ENCODE data around the gene TXNDC8. TPM values are rescaled to one million over a fixed set of nuclear protein-coding genes. Genes with fewer than 3 reads are reported as not detected.

The TXNDC8 gene
- total RNA-seq, 1 donor from 2014 or later = not detected

GRCh38 chr9:110329639-110330230 is 7.9 kb downstream of the TXNDC8 start:
- TF ChIP-seq CTCF (conservative IDR thresholded peaks at IDR 0.05; ENCODE audit: low read depth, low read length) = no peak
- no peak for DNase-seq (ENCODE audit: low read depth)
- H3K4me3 ChIP-seq (ENCODE audit: low read depth, low read length) = no peak overlapping the region

- TF ChIP-seq CTCF (conservative IDR thresholded peaks at IDR 0.05; ENCODE audit: low read depth, low read length) = no peak
- no peak overlapping the region for H3K4me3 ChIP-seq (ENCODE audit: low read depth, low read length)
- no peak for DNase-seq (ENCODE audit: low read depth)
Observed at GRCh38 chr9:110328763-110329162, 8.9 kb downstream of the TXNDC8 start.

GRCh38 chr9:110327716-110328115 is 9.9 kb downstream of the TXNDC8 start:
- no peak for TF ChIP-seq CTCF (conservative IDR thresholded peaks at IDR 0.05; ENCODE audit: low read depth, low read length)

GRCh38 chr9:110323818-110324217 is 13.8 kb downstream of the TXNDC8 start:
- no peak overlapping the region for H3K4me3 ChIP-seq (ENCODE audit: low read depth, low read length)
- no peak for DNase-seq (ENCODE audit: low read depth)
- no peak for TF ChIP-seq CTCF (conservative IDR thresholded peaks at IDR 0.05; ENCODE audit: low read depth, low read length)

More at GRCh38 chr9:110327716-110328115, 9.9 kb downstream of the TXNDC8 start:
- no peak for DNase-seq (ENCODE audit: low read depth)
- no peak overlapping the region for H3K4me3 ChIP-seq (ENCODE audit: low read depth, low read length)

- H3K4me3 ChIP-seq (ENCODE audit: low read depth, low read length) = no peak overlapping the region
- no peak for DNase-seq (ENCODE audit: low read depth)
- no peak for TF ChIP-seq CTCF (conservative IDR thresholded peaks at IDR 0.05; ENCODE audit: low read depth, low read length)
Observed at GRCh38 chr9:110320651-110321445, 16.8 kb downstream of the TXNDC8 start.

- TF ChIP-seq CTCF (conservative IDR thresholded peaks at IDR 0.05; ENCODE audit: low read depth, low read length) = no peak
- no peak overlapping the region for H3K4me3 ChIP-seq (ENCODE audit: low read depth, low read length)
- DNase-seq (ENCODE audit: low read depth) = no peak
Observed at GRCh38 chr9:110319781-110320492, 17.7 kb downstream of the TXNDC8 start.

Measured in epithelial cell of proximal tubule (primary cell).